Measurements from ENCODE around the gene RPS6KL1.

Gene RPS6KL1

GRCh38 chr14:74881431-74882102 lies 41.5 kb downstream of the RPS6KL1 start, which contains the start of gene DLST (continued):
- TF ChIP-seq ZNF548 (tag by site-specific recombination; IDR thresholded peaks at IDR 0.05) (no peak), ZNF221 (tag by site-specific recombination; IDR thresholded peaks at IDR 0.05; ENCODE audit: borderline replicate concordance) (no peak), GLI4 (tag by site-specific recombination; IDR thresholded peaks at IDR 0.05) (peak; percentile 90), HOXD13 (CRISPR knock-in tag; IDR thresholded peaks at IDR 0.05; ENCODE audit: borderline replicate concordance) (no peak), ZXDB (tag by site-specific recombination; IDR thresholded peaks at IDR 0.05) (peak; percentile 78), ZNF292 (tag by site-specific recombination; IDR thresholded peaks at IDR 0.05; ENCODE audit: borderline replicate concordance, low read depth) (no peak), ZNF394 (tag by site-specific recombination; IDR thresholded peaks at IDR 0.05; ENCODE audit: borderline replicate concordance) (peak; percentile 77; the same call in 1 of the 2 replicates), ZNF341 (tag by site-specific recombination; IDR thresholded peaks at IDR 0.05; ENCODE audit: low read depth) (peak; percentile 56), ZNF560 (tag by site-specific recombination; IDR thresholded peaks at IDR 0.05; ENCODE audit: borderline replicate concordance) (no peak), ZNF280D (tag by site-specific recombination; IDR thresholded peaks at IDR 0.05) (no peak), ZNF645 (tag by site-specific recombination; IDR thresholded peaks at IDR 0.05) (no peak), ZNF704 (tag by site-specific recombination; IDR thresholded peaks at IDR 0.05) (no peak), TCF7L2 (IDR thresholded peaks at IDR 0.05; ENCODE audit: borderline replicate concordance, low read depth, low read length) (peak; percentile 60; the same call in 1 of the 2 replicates), ZNF214 (tag by site-specific recombination; IDR thresholded peaks at IDR 0.05; ENCODE audit: borderline replicate concordance) (no peak), KLF1 (tag by site-specific recombination; IDR thresholded peaks at IDR 0.05) (peak; percentile 42), ZBTB48 (tag by site-specific recombination; IDR thresholded peaks at IDR 0.05) (peak; percentile 97), ZNF558 (tag by site-specific recombination; IDR thresholded peaks at IDR 0.05) (peak; percentile 24; the same call in 1 of the 2 replicates), ZNF488 (tag by site-specific recombination; IDR thresholded peaks at IDR 0.05) (no peak), ZNF366 (tag by site-specific recombination; conservative IDR thresholded peaks at IDR 0.05) (no peak), ZNF148 (tag by site-specific recombination; IDR thresholded peaks at IDR 0.05; ENCODE audit: borderline replicate concordance) (no peak), ZNF664 (tag by site-specific recombination; IDR thresholded peaks at IDR 0.05) (no peak), ZEB2 (tag by site-specific recombination; IDR thresholded peaks at IDR 0.05) (peak; percentile 62), ZNF596 (tag by site-specific recombination; IDR thresholded peaks at IDR 0.05) (no peak), ZNF768 (tag by site-specific recombination; IDR thresholded peaks at IDR 0.05) (no peak), HOXC10 (CRISPR knock-in tag; IDR thresholded peaks at IDR 0.05) (no peak), SETDB1 (IDR thresholded peaks at IDR 0.05; ENCODE audit: insufficient read length, low read length) (no peak), ZNF140 (tag by site-specific recombination; IDR thresholded peaks at IDR 0.05) (no peak), ZNF324 (tag by site-specific recombination; IDR thresholded peaks at IDR 0.05) (peak; percentile 50; the same call in 1 of the 2 replicates), ZNF202 (tag by site-specific recombination; IDR thresholded peaks at IDR 0.05; ENCODE audit: borderline replicate concordance) (no peak), ZSCAN4 (tag by site-specific recombination; IDR thresholded peaks at IDR 0.05) (no peak), KLF16 (tag by site-specific recombination; IDR thresholded peaks at IDR 0.05) (peak; percentile 74)
